A673 (cell line): ENCODE measurements around the gene PXDC1. TPM values are rescaled to one million over a fixed set of nuclear protein-coding genes. Genes with fewer than 3 reads are reported as not detected.
"Not testable (repeated sequence)": the region's sequence is repeated elsewhere in the genome, so short reads cannot be mapped to it uniquely, and the experiment has no call there.

Experiments used
- BruUV-seq: library from RNA; stranded (reverse); fragments of 400-500 nt; replicated peaks from 2 replicates; lab custom pipeline; 2021; lab: Mats Ljungman, UMichigan
- CTCF ChIA-PET: fragments of 300-600 bp; sonication (Branson Sonifier 250); formaldehyde crosslinking; loops from one replicate; lab custom pipeline; 2022; ENCODE audit warnings: antibody characterized with exemption; lab: Charles Lee
- POLR2A ChIA-PET: fragments of 300-600 bp; sonication (Branson Sonifier 250); formaldehyde crosslinking; loops from one replicate; lab custom pipeline; 2022; ENCODE audit warnings: antibody characterized with exemption; ENCODE audit not compliant: low non-redundant PET; lab: Charles Lee
- DNase-seq: peaks from one replicate; pipeline ENCODE4 v3.0.0-alpha.2; 2015; ENCODE audit warnings: low spot score
- H3K27ac ChIP-seq: fragments of 200-600 bp; sonication (generic); 2 replicates; pipeline ENCODE4 v1.5.1; 2016; ENCODE audit warnings: mixed run types, low read depth, mild to moderate bottlenecking, mixed read lengths, antibody characterized with exemption, low read length; ENCODE audit not compliant: poor library complexity, severe bottlenecking
- H3K27me3 ChIP-seq: fragments of 200-600 bp; sonication (generic); replicated peaks from 2 replicates; pipeline ENCODE4 v1.6.1; 2017; ENCODE audit warnings: mixed run types, low read depth, mild to moderate bottlenecking, mixed read lengths, antibody characterized with exemption, low read length; ENCODE audit not compliant: insufficient read depth, poor library complexity
- H3K36me3 ChIP-seq: fragments of 200-600 bp; sonication (generic); 2 replicates; pipeline ENCODE4 v1.6.1; 2016; ENCODE audit warnings: mixed run types, mild to moderate bottlenecking, mixed read lengths, antibody characterized with exemption, low read length; ENCODE audit not compliant: insufficient read depth, poor library complexity, severe bottlenecking
- H3K4me1 ChIP-seq: fragments of 200-600 bp; sonication (generic); 2 replicates; pipeline ENCODE4 v1.6.1; 2017; ENCODE audit warnings: mixed run types, mild to moderate bottlenecking, mixed read lengths, antibody characterized with exemption, low read length; ENCODE audit not compliant: insufficient read depth, poor library complexity, severe bottlenecking
- H3K4me3 ChIP-seq: fragments of 200-600 bp; sonication (generic); 2 replicates; pipeline ENCODE4 v1.5.1; 2016; ENCODE audit warnings: low read depth, mixed run types, mild to moderate bottlenecking, mixed read lengths, low read length; ENCODE audit not compliant: poor library complexity, severe bottlenecking
- H3K9me3 ChIP-seq: fragments of 200-600 bp; sonication (generic); 2 replicates; pipeline ENCODE4 v1.6.1; 2016; ENCODE audit warnings: mixed run types, low read depth, mild to moderate bottlenecking, mixed read lengths, antibody characterized with exemption, low read length; ENCODE audit not compliant: poor library complexity, severe bottlenecking
- CTCF ChIP-seq: fragments of 300-800, 200-600 bp; sonication (generic); conservative IDR thresholded peaks from 2 replicates; pipeline ENCODE4 v1.5.1; 2017; ENCODE audit warnings: low read depth, mild to moderate bottlenecking, antibody characterized with exemption, low read length, moderate library complexity, mixed read lengths
- EZH2 ChIP-seq: fragments of 200-600 bp; sonication (generic); IDR thresholded peaks from 2 replicates; pipeline ENCODE4 v1.6.1; 2017; ENCODE audit warnings: borderline replicate concordance, low read depth, mild to moderate bottlenecking, mixed read lengths, antibody characterized with exemption, low read length; ENCODE audit not compliant: poor library complexity, severe bottlenecking
- intact Hi-C: fragments of 100-400 bp; cut with micrococcal nuclease; formaldehyde crosslinking; loops from one replicate; pipeline ENCODE4 v1.10.0; 2022; ENCODE audit not compliant: unreplicated experiment
- total RNA-seq: library from RNA; stranded (reverse); gene quantifications from 2 replicates; pipeline ENCODE4 v1.2.3, GENCODE V29; 2021

The PXDC1 gene
- total RNA-seq, 1 experiment from 2014 or later: 5.2 TPM

GRCh38 chr6:3761989-3762270 is 10.4 kb upstream of the PXDC1 start:
- POLR2A ChIA-PET: no interaction called here
- no TSS peak for BruUV-seq
- TF ChIP-seq CTCF (no peak), EZH2 (no peak)
- H3K9me3 ChIP-seq: no peaks in the 10 kb centered on the region
- CTCF ChIA-PET: no interaction called here
- no peaks in the 10 kb centered on the region for H3K36me3 ChIP-seq
- H3K27me3 ChIP-seq: no peaks in the 10 kb centered on the region
- peaks cover 4% of the 10 kb centered on the region for H3K4me1 ChIP-seq
- H3K27ac ChIP-seq: no peak overlapping the region
- no peak overlapping the region for H3K4me3 ChIP-seq
- intact Hi-C loops: no loop called here
- no peak for DNase-seq

GRCh38 chr6:3759646-3760232 is 8.2 kb upstream of the PXDC1 start:
- BruUV-seq: no TSS peak
- no peak for DNase-seq
- no peak for TF ChIP-seq EZH2
- H3K4me3 ChIP-seq: no peak overlapping the region
- H3K27ac ChIP-seq: no peak overlapping the region
- no peaks in the 10 kb centered on the region for H3K36me3 ChIP-seq
- no peaks in the 10 kb centered on the region for H3K9me3 ChIP-seq
- intact Hi-C loops: no loop called here
- CTCF ChIA-PET: no interaction called here
- POLR2A ChIA-PET: no interaction called here
- no peaks in the 10 kb centered on the region for H3K4me1 ChIP-seq
- H3K27me3 ChIP-seq: no peaks in the 10 kb centered on the region

GRCh38 chr6:3758842-3759144 is 7.3 kb upstream of the PXDC1 start:
- ChIA-PET POLR2A (no interaction called here), CTCF (no interaction called here)
- TF ChIP-seq CTCF: no peak
- no peaks in the 10 kb centered on the region for H3K9me3 ChIP-seq
- no peak for DNase-seq
- no peaks in the 10 kb centered on the region for H3K4me1 ChIP-seq
- intact Hi-C loops: no loop called here
- no peaks in the 10 kb centered on the region for H3K36me3 ChIP-seq
- H3K27ac ChIP-seq: no peak overlapping the region
- no peaks in the 10 kb centered on the region for H3K27me3 ChIP-seq
- BruUV-seq: no TSS peak
- no peak overlapping the region for H3K4me3 ChIP-seq

- POLR2A ChIA-PET, intact Hi-C loops, DNase-seq, H3K4me3 ChIP-seq, H3K27me3 ChIP-seq, H3K36me3 ChIP-seq, H3K27ac ChIP-seq, BruUV-seq, CTCF ChIA-PET, H3K9me3 ChIP-seq, H3K4me1 ChIP-seq: not testable (repeated sequence)
Observed at GRCh38 chr6:3757998-3758841, 6.7 kb upstream of the PXDC1 start.
